IMR-90 (cell line): Measurements from ENCODE around the gene APBB3. TPM values are rescaled to one million over a fixed set of nuclear protein-coding genes. Genes with fewer than 3 reads are reported as not detected.
A peak's percentile ranks its signal among the peaks of the same experiment; 100 is the strongest.

Experiments
- ATAC-seq: fragments of 200-7000 bp; cut with Tn5 transposase; 2 replicates; pipeline ENCODE4 v1.9.1; 2020; ENCODE audit warnings: low read depth, mild to moderate bottlenecking, moderate library complexity
- BruUV-seq: library from RNA; stranded (reverse); fragments of 400-500 nt; replicated peaks from 2 replicates; lab custom pipeline; 2021; lab: Mats Ljungman, UMichigan
- CTCF ChIA-PET: fragments of 300-600 bp; formaldehyde crosslinking; extraction: SDS; loops from one replicate; lab custom pipeline; 2021; ENCODE audit warnings: antibody characterized with exemption; lab: Yijun Ruan, JAX
- POLR2A ChIA-PET: fragments of 300-600 bp; sonication (Branson Sonifier 250); formaldehyde crosslinking; loops from one replicate; lab custom pipeline; 2022; ENCODE audit warnings: antibody characterized with exemption; ENCODE audit not compliant: unreplicated experiment; lab: Charles Lee
- DNase-seq: peaks from one replicate; pipeline ENCODE4 v3.0.0; 2013
- H2AFZ ChIP-seq: replicated peaks from 2 replicates; pipeline ENCODE3; 2013; ENCODE audit warnings: low read length, mild to moderate bottlenecking; ENCODE audit not compliant: poor library complexity
- H2AK5ac ChIP-seq: 2 replicates; pipeline ENCODE4 v1.6.1; 2013; ENCODE audit warnings: low read depth, low read length, inconsistent platforms
- H2AK9ac ChIP-seq: replicated peaks from 2 replicates; pipeline ENCODE3; 2013; ENCODE audit warnings: mild to moderate bottlenecking, low read depth, low read length, moderate library complexity; ENCODE audit not compliant: poor library complexity
- H2BK120ac ChIP-seq: 2 replicates; pipeline ENCODE4 v1.6.1; 2013; ENCODE audit warnings: low read depth, low read length, inconsistent platforms
- H2BK15ac ChIP-seq: 3 replicates; pipeline ENCODE4 v1.6.1; 2013; ENCODE audit warnings: low read depth, low read length, inconsistent platforms
- H2BK20ac ChIP-seq: 2 replicates; pipeline ENCODE4 v1.6.1; 2013; ENCODE audit warnings: low read depth, mild to moderate bottlenecking, inconsistent platforms, low read length, moderate library complexity
- H2BK5ac ChIP-seq: 2 replicates; pipeline ENCODE4 v1.6.1; 2013; ENCODE audit warnings: mild to moderate bottlenecking, low read depth, low read length, inconsistent platforms; ENCODE audit not compliant: poor library complexity, severe bottlenecking
- H3K14ac ChIP-seq: replicated peaks from 2 replicates; pipeline ENCODE4 v1.6.1; 2013; ENCODE audit warnings: low read depth, low read length, inconsistent platforms
- H3K18ac ChIP-seq: 2 replicates; pipeline ENCODE4 v1.6.1; 2013; ENCODE audit warnings: low read depth, low read length, control low read depth
- H3K23ac ChIP-seq: 2 replicates; pipeline ENCODE4 v1.6.1; 2013; ENCODE audit warnings: low read depth, low read length, inconsistent platforms
- H3K27ac ChIP-seq: 2 replicates; pipeline ENCODE4 v1.5.1; 2013; ENCODE audit warnings: mild to moderate bottlenecking, control low read depth, low read length; ENCODE audit not compliant: insufficient read depth
- H3K27me3 ChIP-seq: 2 replicates; pipeline ENCODE4 v1.6.1; 2013; ENCODE audit warnings: low read length; ENCODE audit not compliant: control insufficient read depth, insufficient read depth
- H3K36me3 ChIP-seq: 2 replicates; pipeline ENCODE4 v1.6.1; 2013; ENCODE audit warnings: low read length, mixed read lengths; ENCODE audit not compliant: control insufficient read depth, insufficient read depth
- H3K4ac ChIP-seq: 2 replicates; pipeline ENCODE4 v1.6.1; 2013; ENCODE audit warnings: low read depth, low read length, inconsistent platforms
- H3K4me1 ChIP-seq: 2 replicates; pipeline ENCODE4 v1.6.1; 2013; ENCODE audit warnings: low read length, mixed read lengths; ENCODE audit not compliant: control insufficient read depth, insufficient read depth
- H3K4me2 ChIP-seq: 2 replicates; pipeline ENCODE4 v1.6.1; 2013; ENCODE audit warnings: low read depth, mild to moderate bottlenecking, control low read depth, low read length, moderate library complexity
- H3K4me3 ChIP-seq: 2 replicates; pipeline ENCODE4 v1.5.1; 2013; ENCODE audit warnings: low read depth, mild to moderate bottlenecking, control low read depth, low read length, moderate library complexity; ENCODE audit not compliant: insufficient read depth
- H3K56ac ChIP-seq: 2 replicates; pipeline ENCODE4 v1.6.1; 2013; ENCODE audit warnings: low read length, inconsistent platforms; ENCODE audit not compliant: insufficient read depth; ENCODE audit errors: extremely low read depth
- H3K79me1 ChIP-seq, 2 experiments: 2 replicates each; pipeline ENCODE4 v1.6.1; 2013; ENCODE audit warnings: low read length in 2 of 2, inconsistent platforms in 1 of 2, low read depth in 1 of 2
- H3K9ac ChIP-seq: 2 replicates; pipeline ENCODE4 v1.6.1; 2013; ENCODE audit warnings: low read depth, low read length, control low read depth
- H3K9me1 ChIP-seq: 2 replicates; pipeline ENCODE4 v1.6.1; 2013; ENCODE audit warnings: low read length, inconsistent platforms; ENCODE audit not compliant: insufficient read depth
- H3K9me3 ChIP-seq: 2 replicates; pipeline ENCODE4 v1.6.1; 2013; ENCODE audit warnings: low read length; ENCODE audit not compliant: control insufficient read depth, insufficient read depth
- H4K20me1 ChIP-seq: 2 replicates; pipeline ENCODE4 v1.6.1; 2013; ENCODE audit warnings: low read length, inconsistent platforms; ENCODE audit not compliant: insufficient read depth
- H4K5ac ChIP-seq: 2 replicates; pipeline ENCODE4 v1.6.1; 2013; ENCODE audit warnings: mild to moderate bottlenecking, low read depth, low read length, control low read depth
- H4K8ac ChIP-seq, 2 experiments: 2 replicates each; pipeline ENCODE4 v1.6.1; 2013; ENCODE audit warnings: low read depth in 2 of 2, low read length in 2 of 2, control low read depth in 1 of 2, inconsistent platforms in 1 of 2
- H4K91ac ChIP-seq: 2 replicates; pipeline ENCODE4 v1.6.1; 2013; ENCODE audit warnings: low read depth, low read length, inconsistent platforms; ENCODE audit not compliant: insufficient read depth
- BHLHE40 ChIP-seq: fragments of 150-350 bp; IDR thresholded peaks from 2 replicates; pipeline ENCODE4 v1.6.1; 2016; ENCODE audit warnings: mild to moderate bottlenecking, low read depth, low read length
- CEBPB ChIP-seq: IDR thresholded peaks from 2 replicates; pipeline ENCODE4 v1.6.1; 2012; ENCODE audit warnings: low read depth, low read length, improper control_type of control experiment
- CHD1 ChIP-seq: IDR thresholded peaks from 2 replicates; pipeline ENCODE4 v1.6.1; 2012; ENCODE audit warnings: low read depth, low read length, improper control_type of control experiment
- CTCF ChIP-seq: conservative IDR thresholded peaks from 2 replicates; pipeline ENCODE4 v1.5.1; 2012; ENCODE audit warnings: mild to moderate bottlenecking, low read depth, low read length, improper control_type of control experiment
- ELK1 ChIP-seq: fragments of 150-350 bp; IDR thresholded peaks from 2 replicates; pipeline ENCODE4 v1.6.1; 2016; ENCODE audit warnings: low read depth, mild to moderate bottlenecking, low read length, moderate library complexity, borderline replicate concordance
- FOS ChIP-seq: fragments of 150-350 bp; IDR thresholded peaks from 2 replicates; pipeline ENCODE4 v1.6.1; 2016; ENCODE audit warnings: low read depth, low read length
- MAFK ChIP-seq: IDR thresholded peaks from 2 replicates; pipeline ENCODE4 v1.6.1; 2012; ENCODE audit warnings: low read depth, low read length, improper control_type of control experiment
- MAZ ChIP-seq: IDR thresholded peaks from 2 replicates; pipeline ENCODE4 v1.6.1; 2012; ENCODE audit warnings: low read depth, mild to moderate bottlenecking, low read length, improper control_type of control experiment, moderate library complexity, borderline replicate concordance
- MXI1 ChIP-seq: IDR thresholded peaks from 2 replicates; pipeline ENCODE4 v1.6.1; 2012; ENCODE audit warnings: low read depth, mild to moderate bottlenecking, low read length, moderate library complexity, borderline replicate concordance
- NFE2L2 ChIP-seq: fragments of 150-350 bp; IDR thresholded peaks from 2 replicates; pipeline ENCODE4 v1.6.1; 2016; ENCODE audit warnings: low read depth, mild to moderate bottlenecking, low read length
- POLR2A ChIP-seq: IDR thresholded peaks from 2 replicates; pipeline ENCODE4 v1.6.1; 2012; ENCODE audit warnings: mild to moderate bottlenecking, low read depth, low read length
- RAD21 ChIP-seq: IDR thresholded peaks from 2 replicates; pipeline ENCODE4 v1.6.1; 2012; ENCODE audit warnings: low read length, improper control_type of control experiment
- RCOR1 ChIP-seq: IDR thresholded peaks from 2 replicates; pipeline ENCODE4 v1.6.1; 2012; ENCODE audit warnings: mild to moderate bottlenecking, low read length, improper control_type of control experiment; ENCODE audit not compliant: insufficient replicate concordance
- RFX5 ChIP-seq: IDR thresholded peaks from 2 replicates; pipeline ENCODE4 v1.8.0; 2012; ENCODE audit warnings: low read depth, mild to moderate bottlenecking, low read length, moderate library complexity
- SMC3 ChIP-seq: fragments of 150-350 bp; IDR thresholded peaks from 2 replicates; pipeline ENCODE4 v1.6.1; 2016; ENCODE audit warnings: low read depth, mild to moderate bottlenecking, antibody characterized with exemption, low read length, moderate library complexity
- WGBS, 2 experiments: methylation state at CpG; one replicate each; pipeline versions ENCODE4 v1.1.5 to v1.1.7; 2013; ENCODE audit warnings: missing lambda C conversion rate in 2 of 2; ENCODE audit not compliant: insufficient read length in 1 of 2; ENCODE audit errors: extremely low coverage in 2 of 2; 5-methylcytosine and 5-hydroxymethylcytosine counted together
- dilution Hi-C: fragments of 300-500 bp; cut with HindIII; formaldehyde crosslinking; loops from one replicate; pipeline ENCODE4 v1.14.3; 2018; ENCODE audit warnings: low sequenced_read_pairs; ENCODE audit not compliant: unreplicated experiment
- in situ Hi-C: fragments of 300-500 bp; cut with MboI; formaldehyde crosslinking; loops from 3 replicates; pipeline ENCODE4 v1.14.3; 2019; ENCODE audit warnings: low sequenced_read_pairs, inconsistent platforms, mixed read lengths
- intact Hi-C: fragments of 100-400 bp; cut with micrococcal nuclease; formaldehyde crosslinking; loops from 2 replicates; pipeline ENCODE4 v1.10.0; 2022
- polyA plus RNA-seq, 3 experiments: library from polyadenylated mRNA; depleted of rRNA; stranded (reverse); fragments of >200 nt; gene quantifications; 2 replicates each; pipeline ENCODE4 v1.2.3, GENCODE V29; 2012; ENCODE audit warnings: low replicate concordance in 1 of 3
- total RNA-seq: library from RNA; depleted of rRNA; stranded (reverse); fragments of >200 nt; gene quantifications from 2 replicates; pipeline ENCODE4 v1.2.3, GENCODE V29; 2012
- TF ChIP-seq, protein P1 (sequence below): fragments of 150-350 bp; IDR thresholded peaks from 2 replicates; pipeline ENCODE4 v1.6.1; 2017; ENCODE audit warnings: mild to moderate bottlenecking, antibody characterized with exemption, low read length, low read depth

APBB3 gene
- total and polyA plus RNA-seq, 2 of the 4 experiments (the other 2 are of a cell fraction), result 6.6 to 23.8 TPM

- H3K36me3 ChIP-seq, result peaks cover 20% of the 10 kb centered on the region
- peak overlapping the region; percentile 92 for H3K4me3 ChIP-seq
- H2BK15ac ChIP-seq, result no peak overlapping the region
- no peaks in the 10 kb centered on the region for H3K27me3 ChIP-seq
- H4K5ac ChIP-seq, result peak overlapping the region; percentile 25; the same call in 1 of the 2 replicates
- no peak overlapping the region for H2AFZ ChIP-seq
- peaks cover 9% of the 10 kb centered on the region for H3K9me1 ChIP-seq
- no peak overlapping the region for H3K14ac ChIP-seq
- no peak for DNase-seq
- ChIA-PET CTCF (interaction anchor here (0.7 kb wide), 1 partner anchor 32 kb away, joined by 3 read pairs; no protein-coding TSS in a partner anchor), POLR2A (no interaction called here)
- H3K56ac ChIP-seq, result no peak overlapping the region
- intact Hi-C loops, result no loop called here
- dilution Hi-C loops, result no loop called here
- peaks cover 20% of the 10 kb centered on the region for H4K20me1 ChIP-seq
- peak overlapping the region; percentile 97 for H3K9ac ChIP-seq
- H4K8ac ChIP-seq, result no peak overlapping the region
- H3K9me3 ChIP-seq, result no peaks in the 10 kb centered on the region
- H3K23ac ChIP-seq, result no peak overlapping the region; the same call in 1 of the 2 replicates
- H3K4ac ChIP-seq, result no peak overlapping the region; the same call in 1 of the 2 replicates
- no CpG with 5 or more reads among the region's 1 CpG for WGBS, 2 experiments
- TF ChIP-seq POLR2A (no peak; the same call in 1 of the 2 replicates), CHD1 (no peak), RCOR1 (no peak), CEBPB (no peak), NFE2L2 (no peak), MAZ (no peak), RFX5 (no peak), CTCF (no peak), BHLHE40 (no peak), RAD21 (no peak), MAFK (no peak), ELK1 (no peak), MXI1 (no peak), SMC3 (no peak), FOS (no peak)
- TF ChIP-seq, protein P1, sequence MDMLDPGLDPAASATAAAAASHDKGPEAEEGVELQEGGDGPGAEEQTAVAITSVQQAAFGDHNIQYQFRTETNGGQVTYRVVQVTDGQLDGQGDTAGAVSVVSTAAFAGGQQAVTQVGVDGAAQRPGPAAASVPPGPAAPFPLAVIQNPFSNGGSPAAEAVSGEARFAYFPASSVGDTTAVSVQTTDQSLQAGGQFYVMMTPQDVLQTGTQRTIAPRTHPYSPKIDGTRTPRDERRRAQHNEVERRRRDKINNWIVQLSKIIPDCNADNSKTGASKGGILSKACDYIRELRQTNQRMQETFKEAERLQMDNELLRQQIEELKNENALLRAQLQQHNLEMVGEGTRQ, result no peak
- no peak overlapping the region for H3K18ac ChIP-seq
- H3K4me2 ChIP-seq, result peak overlapping the region; percentile 79
- H2AK9ac ChIP-seq, result no peak overlapping the region
- no peak overlapping the region for H2BK20ac ChIP-seq
- ATAC-seq, result no peak
- H2BK120ac ChIP-seq, result no peak overlapping the region
- no TSS peak for BruUV-seq
- in situ Hi-C loops, result no loop called here
- H2AK5ac ChIP-seq, result no peak overlapping the region
- H2BK5ac ChIP-seq, result no peak overlapping the region
- peaks cover 16% of the 10 kb centered on the region for H3K4me1 ChIP-seq
- H3K79me1 ChIP-seq, result peaks cover 22 to 60% of the 10 kb centered on the region in 2 experiments
- no peak overlapping the region for H4K91ac ChIP-seq
- H3K27ac ChIP-seq, result no peak overlapping the region
Observed at GRCh38 chr5:140555747-140556312, 8.6 kb downstream of the APBB3 start.
